Common myeloid progenitor, CD34-positive (primary cell): ENCODE measurements around the gene SLC7A5.
"Not testable (repeated sequence)": the region's sequence is repeated elsewhere in the genome, so short reads cannot be mapped to it uniquely, and the experiment has no call there.

ENCODE experiments used
- CTCF ChIA-PET: fragments of 350-600 bp; sonication (Branson Sonifier 250); formaldehyde crosslinking; loops from one replicate; lab custom pipeline; 2021; ENCODE audit warnings: antibody characterized with exemption; lab: Charles Lee
- POLR2A ChIA-PET: fragments of 350-600 bp; sonication (Branson Sonifier 250); formaldehyde crosslinking; loops from one replicate; lab custom pipeline; 2021; ENCODE audit warnings: antibody characterized with exemption; lab: Charles Lee
- DNase-seq, 3 donors: peaks; one replicate each; pipeline versions ENCODE4 v3.0.0 to v3.0.0-alpha.2; 2013
- H3K27ac ChIP-seq, 2 experiments: 1 replicate in 1 of 2; 2 replicates in 1 of 2; pipeline ENCODE4 v1.7.0; 2013; ENCODE audit warnings: inconsistent platforms in 2 of 2, low read length in 2 of 2, mild to moderate bottlenecking in 2 of 2, low read depth in 1 of 2, moderate library complexity in 1 of 2; ENCODE audit not compliant: severe bottlenecking in 2 of 2, insufficient read depth in 1 of 2, poor library complexity in 1 of 2
- H3K27me3 ChIP-seq, 5 experiments: replicated peaks in 2 of 5; 1 replicate in 3 of 5; 2 replicates in 2 of 5; pipeline versions ENCODE4 v1.6.1 to v1.7.0; 2013; ENCODE audit warnings: low read length in 4 of 5, mild to moderate bottlenecking in 2 of 5, moderate library complexity in 2 of 5, inconsistent platforms in 1 of 5; ENCODE audit not compliant: insufficient read depth in 5 of 5, control insufficient read depth in 4 of 5
- H3K36me3 ChIP-seq, 4 experiments: 1 replicate in 2 of 4; 2 replicates in 2 of 4; pipeline versions ENCODE4 v1.6.1 to v1.7.0; 2013; ENCODE audit warnings: low read length in 3 of 4, control low read depth in 1 of 4, mild to moderate bottlenecking in 1 of 4; ENCODE audit not compliant: control insufficient read depth in 4 of 4, insufficient read depth in 4 of 4
- H3K4me1 ChIP-seq, 4 experiments: 1 replicate in 3 of 4; 2 replicates in 1 of 4; pipeline versions ENCODE4 v1.6.1 to v1.7.1; 2013; ENCODE audit warnings: low read length in 3 of 4, mild to moderate bottlenecking in 3 of 4, control low read depth in 1 of 4, inconsistent platforms in 1 of 4, moderate library complexity in 1 of 4; ENCODE audit not compliant: control insufficient read depth in 4 of 4, insufficient read depth in 4 of 4; ENCODE audit errors: control extremely low read depth in 1 of 4
- H3K4me3 ChIP-seq, 7 experiments: 1 replicate in 4 of 7; 2 replicates in 3 of 7; pipeline versions ENCODE4 v1.5.1 to v1.7.0; 2013; ENCODE audit warnings: mild to moderate bottlenecking in 7 of 7, low read length in 6 of 7, moderate library complexity in 6 of 7, inconsistent platforms in 2 of 7, low read depth in 2 of 7, control low read depth in 1 of 7; ENCODE audit not compliant: insufficient read depth in 4 of 7, control insufficient read depth in 1 of 7; ENCODE audit errors: extremely low read depth in 1 of 7
- H3K9me3 ChIP-seq, 5 experiments: 1 replicate in 4 of 5; 2 replicates in 1 of 5; pipeline versions ENCODE4 v1.6.1 to v1.7.1; 2013; ENCODE audit warnings: low read length in 4 of 5, mild to moderate bottlenecking in 2 of 5, inconsistent platforms in 1 of 5, low read depth in 1 of 5, moderate library complexity in 1 of 5; ENCODE audit not compliant: control insufficient read depth in 4 of 5, insufficient read depth in 2 of 5; ENCODE audit errors: control extremely low read depth in 1 of 5
- WGBS: methylation state at CpG from one replicate; pipeline ENCODE4 v1.1.5; 2013; ENCODE audit not compliant: insufficient coverage; 5-methylcytosine and 5-hydroxymethylcytosine counted together

SLC7A5 gene

DNA sequence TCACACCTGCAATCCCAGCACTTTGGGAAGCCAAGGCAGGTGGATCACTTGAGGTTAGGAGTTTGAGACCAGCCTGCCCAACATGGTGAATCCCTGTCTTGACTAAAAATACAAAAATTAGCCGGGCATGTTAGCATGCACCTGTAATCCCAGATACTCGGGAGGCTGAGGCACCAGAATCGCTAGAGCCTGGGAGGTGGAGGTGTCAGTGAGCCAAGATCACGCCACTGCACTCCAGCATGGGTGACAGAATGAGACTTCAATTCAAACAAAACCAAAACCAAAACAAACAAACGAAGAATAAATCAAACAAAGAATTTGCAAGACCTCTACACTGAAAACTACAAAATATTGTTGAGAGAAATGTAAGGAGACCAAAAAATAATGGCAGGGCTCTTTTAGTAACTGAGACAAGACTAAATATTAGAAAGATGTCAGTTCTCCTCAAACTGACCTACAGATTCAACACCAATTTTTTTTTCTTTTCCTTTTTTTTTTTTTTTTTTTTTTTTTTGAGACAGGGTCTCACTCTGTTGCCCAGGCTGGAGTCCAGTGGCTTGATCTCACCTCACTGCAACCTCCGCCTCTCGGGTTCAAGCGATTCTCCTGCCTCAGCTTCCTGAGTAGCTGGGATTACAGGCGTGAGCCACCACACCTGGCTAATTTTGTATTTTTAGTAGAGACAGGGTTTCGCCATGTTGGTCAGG lies 80.4 kb downstream of the SLC7A5 start:
- H3K27ac ChIP-seq, H3K4me1 ChIP-seq, H3K36me3 ChIP-seq, H3K4me3 ChIP-seq, H3K27me3 ChIP-seq, H3K9me3 ChIP-seq, DNase-seq: not testable (repeated sequence)
- ChIA-PET POLR2A (interaction anchor here (0.7 kb wide), 1 partner anchor 56 kb away, joined by 3 read pairs; no protein-coding TSS in a partner anchor), CTCF (interaction anchor here (2.9 kb wide), 1 partner anchor 9 kb away, joined by 13 read pairs; no protein-coding TSS in a partner anchor)
- WGBS, result 100% methylated on average over 5 of the region's 10 CpGs

DNA sequence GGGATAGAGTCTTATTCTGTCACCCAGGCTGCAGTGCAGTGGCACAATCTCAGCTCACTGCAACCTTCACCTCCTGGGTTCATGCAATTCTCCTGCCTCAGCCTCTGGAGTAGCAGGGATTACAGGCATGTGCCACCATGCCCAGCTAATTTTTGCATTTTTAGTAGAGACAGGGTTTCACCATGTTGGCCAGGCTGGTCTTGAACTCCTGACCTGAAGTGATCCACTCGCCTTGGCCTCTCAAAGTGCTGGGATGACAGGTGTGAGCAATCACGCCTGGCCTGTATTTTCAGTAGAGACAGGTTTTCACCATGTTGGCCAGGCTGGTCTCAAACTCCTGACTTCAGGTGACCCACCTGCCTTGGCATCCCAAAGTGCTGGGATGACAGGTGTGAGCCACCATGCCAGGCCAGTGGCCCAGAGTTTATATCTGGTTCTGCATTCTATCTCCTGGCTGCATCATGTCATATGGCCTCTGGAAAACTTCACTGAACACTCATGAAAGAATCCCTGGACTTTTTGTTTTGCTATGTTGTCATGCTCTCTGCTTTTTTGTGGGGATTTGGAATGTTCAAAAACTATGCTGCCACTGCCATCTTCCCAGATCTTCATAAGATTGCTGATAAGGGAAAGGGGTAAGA lies 81.7 kb downstream of the SLC7A5 start:
- H3K9me3 ChIP-seq, H3K4me3 ChIP-seq, H3K36me3 ChIP-seq, DNase-seq, POLR2A ChIA-PET, H3K27ac ChIP-seq, H3K27me3 ChIP-seq, H3K4me1 ChIP-seq: not testable (repeated sequence)
- 100% methylated on average over 2 of the region's 2 CpGs for WGBS
- CTCF ChIA-PET, result interaction anchor here (1.0 kb wide), 1 partner anchor 14 kb away, joined by 3 read pairs; no protein-coding TSS in a partner anchor

DNA sequence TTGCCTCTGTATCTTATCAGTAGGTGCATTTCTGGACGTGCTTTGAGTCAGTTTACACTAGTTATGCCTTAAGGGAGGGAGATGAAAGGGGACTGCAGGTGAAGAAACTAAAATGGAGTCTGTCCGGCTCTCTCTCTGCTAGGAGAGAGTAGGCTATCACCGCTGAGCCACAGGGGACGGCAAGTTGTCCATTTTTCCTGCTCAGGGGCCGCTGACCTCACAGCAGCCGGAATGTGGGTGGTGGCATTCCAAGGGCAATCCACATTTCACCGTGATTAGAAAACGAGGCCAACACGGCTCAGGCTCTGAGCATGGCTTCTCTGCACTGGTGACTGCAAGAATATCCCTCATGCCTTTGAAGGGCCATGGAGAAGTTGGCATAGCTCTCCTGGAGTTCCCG lies 84.5 kb downstream of the SLC7A5 start:
- ChIA-PET CTCF (interaction anchor here (0.9 to 8.7 kb wide), 4 partner anchors 10 to 84 kb away, joined by 3 to 155 read pairs (median 4); partner anchors contain the start of gene SLC7A5), POLR2A (interaction anchor here (0.6 to 0.8 kb wide), 2 partner anchors 19 to 117 kb away, joined by 4 read pairs; no protein-coding TSS in a partner anchor)
- Histone ChIP-seq H3K4me1 (peaks cover 0 to 28% (median 14%) of the 10 kb centered on the region in 4 experiments), H3K27ac (no peak overlapping the region), H3K9me3 (peaks cover 0 to 4% (median 0%) of the 10 kb centered on the region in 5 experiments), H3K36me3 (no peaks in the 10 kb centered on the region), H3K4me3 (no peak overlapping the region), H3K27me3 (no peaks in the 10 kb centered on the region)
- DNase-seq, result no peak
- WGBS, result 98% methylated on average over 10 of the region's 10 CpGs

DNA sequence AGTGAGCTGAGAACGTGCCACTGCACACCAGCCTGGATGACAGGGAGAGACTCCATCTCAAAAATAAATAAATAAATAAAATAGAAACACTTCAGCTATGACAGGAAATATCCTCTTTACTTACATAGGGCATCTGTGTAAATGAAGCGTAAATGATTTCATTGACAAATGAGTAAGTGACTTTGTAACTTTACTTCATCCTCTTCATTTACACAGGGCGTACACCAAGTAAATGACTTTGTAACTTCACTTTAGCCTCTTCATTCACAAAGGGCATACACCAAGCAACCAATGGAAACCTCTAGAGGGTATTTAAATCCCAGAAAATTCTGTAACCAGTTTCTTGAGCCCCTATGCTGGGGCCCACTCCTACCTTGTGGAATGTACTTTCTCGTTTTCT lies 87.3 kb downstream of the SLC7A5 start:
- no peaks in the 10 kb centered on the region for H3K36me3 ChIP-seq
- H3K9me3 ChIP-seq, result peaks cover 0 to 4% (median 0%) of the 10 kb centered on the region in 5 experiments
- POLR2A ChIA-PET, result interaction anchor here (0.6 kb wide), 1 partner anchor 61 kb away, joined by 3 read pairs; no protein-coding TSS in a partner anchor
- H3K4me1 ChIP-seq, result peaks cover 0 to 48% (median 31%) of the 10 kb centered on the region in 4 experiments
- DNase-seq, result no peak
- no peak overlapping the region for H3K27ac ChIP-seq
- no CpG with 5 or more reads among the region's 4 CpGs for WGBS
- H3K27me3 ChIP-seq, result no peaks in the 10 kb centered on the region
- CTCF ChIA-PET, result interaction anchor here (0.6 to 8.7 kb wide), 12 partner anchors 12 to 143 kb away, joined by 3 to 155 read pairs (median 7); partner anchors contain the start of gene SLC7A5
- no peak overlapping the region for H3K4me3 ChIP-seq

DNA sequence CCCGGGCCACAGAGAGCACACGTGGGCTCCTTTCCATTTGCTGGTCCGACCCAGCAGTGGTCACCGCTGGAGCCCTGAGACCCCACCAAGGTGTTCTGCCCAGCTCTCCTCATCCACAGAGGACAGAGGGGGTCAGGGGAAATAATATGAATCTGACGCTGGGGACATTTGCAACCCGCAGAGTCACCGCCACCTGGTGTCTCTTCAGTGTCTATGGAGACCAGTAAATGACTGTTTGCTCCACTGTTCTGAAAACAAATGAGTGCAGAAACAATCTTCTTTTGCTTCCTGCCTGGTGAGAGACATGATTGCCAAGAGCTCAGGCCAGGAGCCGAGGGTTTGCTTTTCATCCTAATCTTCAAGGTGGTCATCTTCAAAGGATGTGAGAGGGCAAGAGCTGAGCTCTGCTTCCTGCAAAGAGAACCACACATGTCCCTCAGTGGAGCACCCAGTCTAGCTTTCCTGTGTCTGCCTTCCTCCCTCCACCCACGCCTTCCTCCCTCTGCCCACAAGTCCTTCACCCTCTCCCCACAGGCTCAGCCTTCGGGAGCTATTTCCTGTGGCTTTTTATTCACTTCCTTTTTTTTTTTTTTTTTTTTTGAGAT lies 88.8 kb downstream of the SLC7A5 start:
- ChIA-PET POLR2A (interaction anchor here (0.8 to 2.6 kb wide), 8 partner anchors 9 to 316 kb away, joined by 3 to 23 read pairs (median 4); partner anchors contain the start of gene SLC7A5), CTCF (interaction anchor here (0.7 to 8.7 kb wide), 18 partner anchors 10 to 127 kb away, joined by 3 to 155 read pairs (median 13); partner anchors contain the start of genes KLHDC4 and SLC7A5)
- Histone ChIP-seq H3K9me3 (peaks cover 0 to 4% (median 0%) of the 10 kb centered on the region in 5 experiments), H3K4me1 (peaks cover 0 to 51% (median 31%) of the 10 kb centered on the region in 4 experiments), H3K36me3 (no peaks in the 10 kb centered on the region), H3K27me3 (no peaks in the 10 kb centered on the region), H3K27ac (peak overlapping the region; percentile 40 to 73), H3K4me3 (peak overlapping the region in 2 of 7 experiments; percentile 41 to 42)
- peak; percentile 88 to 92 (median 89) for DNase-seq
- 35% methylated on average over 8 of the region's 10 CpGs for WGBS
